ENCODE measurements around the gene CCDC150. TPM values are rescaled to one million over a fixed set of nuclear protein-coding genes. Genes with fewer than 3 reads are reported as not detected.

Gene CCDC150
- total RNA-seq, 1 donor from 2014 or later, result 25.6 TPM

- peaks cover 21% of the 10 kb centered on the region for H3K4me1 Mint-ChIP-seq (ENCODE audit: low read depth, unreplicated experiment)
- peak overlapping the region; percentile 99 for H3K27ac Mint-ChIP-seq (ENCODE audit: unreplicated experiment)
- TF ChIP-seq CTCF (IDR thresholded peaks at IDR 0.05; ENCODE audit: partially characterized antibody, unreplicated experiment), result no peak
- H3K4me3 Mint-ChIP-seq (ENCODE audit: unreplicated experiment), result peak overlapping the region; percentile 96
- H3K36me3 Mint-ChIP-seq (ENCODE audit: unreplicated experiment), result no peaks in the 10 kb centered on the region
- H3K27me3 Mint-ChIP-seq (ENCODE audit: unreplicated experiment), result peaks cover 22% of the 10 kb centered on the region
- H3K9me3 Mint-ChIP-seq (ENCODE audit: unreplicated experiment), result peaks cover 23% of the 10 kb centered on the region
- peak; percentile 61 for DNase-seq
These were observed 47.1 kb upstream of the CCDC150 start for GRCh38 chr2:196592331-196592910.

- TF ChIP-seq CTCF (IDR thresholded peaks at IDR 0.05; ENCODE audit: partially characterized antibody, unreplicated experiment), result no peak
- H3K27ac Mint-ChIP-seq (ENCODE audit: unreplicated experiment), result peak within 1 kb of the TSS; percentile 99
- peaks cover 22% of the 10 kb centered on the region for H3K27me3 Mint-ChIP-seq (ENCODE audit: unreplicated experiment)
- H3K4me1 Mint-ChIP-seq (ENCODE audit: low read depth, unreplicated experiment), result peaks cover 21% of the 10 kb centered on the region
- peaks cover 23% of the 10 kb centered on the region for H3K9me3 Mint-ChIP-seq (ENCODE audit: unreplicated experiment)
- peak; percentile 83 for DNase-seq
- H3K4me3 Mint-ChIP-seq (ENCODE audit: unreplicated experiment), result peak within 1 kb of the TSS; percentile 97
- H3K36me3 Mint-ChIP-seq (ENCODE audit: unreplicated experiment), result no peaks in the 10 kb centered on the region
These were observed 46.3 kb upstream of the CCDC150 start, which contains the start of gene HECW2 for GRCh38 chr2:196592911-196593881. HECW2 (minus strand) TSS chr2:196593554.

GRCh38 chr2:196594158-196594557 lies 45.4 kb upstream of the CCDC150 start:
- no peak for DNase-seq
- no peak for TF ChIP-seq CTCF (IDR thresholded peaks at IDR 0.05; ENCODE audit: partially characterized antibody, unreplicated experiment)
- Mint-ChIP-seq H3K27me3 (ENCODE audit: unreplicated experiment) (peaks cover 22% of the 10 kb centered on the region), H3K4me1 (ENCODE audit: low read depth, unreplicated experiment) (peaks cover 21% of the 10 kb centered on the region), H3K9me3 (ENCODE audit: unreplicated experiment) (peaks cover 24% of the 10 kb centered on the region), H3K36me3 (ENCODE audit: unreplicated experiment) (no peaks in the 10 kb centered on the region), H3K4me3 (ENCODE audit: unreplicated experiment) (peak overlapping the region; percentile 97), H3K27ac (ENCODE audit: unreplicated experiment) (peak overlapping the region; percentile 99)

GRCh38 chr2:196597531-196597930 lies 42.0 kb upstream of the CCDC150 start:
- Mint-ChIP-seq H3K4me3 (ENCODE audit: unreplicated experiment) (no peak overlapping the region), H3K4me1 (ENCODE audit: low read depth, unreplicated experiment) (peaks cover 27% of the 10 kb centered on the region), H3K36me3 (ENCODE audit: unreplicated experiment) (no peaks in the 10 kb centered on the region), H3K27ac (ENCODE audit: unreplicated experiment) (no peak overlapping the region), H3K9me3 (ENCODE audit: unreplicated experiment) (peaks cover 17% of the 10 kb centered on the region), H3K27me3 (ENCODE audit: unreplicated experiment) (peaks cover 12% of the 10 kb centered on the region)
- no peak for TF ChIP-seq CTCF (IDR thresholded peaks at IDR 0.05; ENCODE audit: partially characterized antibody, unreplicated experiment)
- no peak for DNase-seq

Data from glutamatergic neuron (in vitro differentiated cells).